Measurements from ENCODE around the gene QPRT. TPM values are rescaled to one million over a fixed set of nuclear protein-coding genes. Genes with fewer than 3 reads are reported as not detected.
A peak's percentile ranks its signal among the peaks of the same experiment; 100 is the strongest.
"Not testable (repeated sequence)": the region's sequence is repeated elsewhere in the genome, so short reads cannot be mapped to it uniquely, and the experiment has no call there.

Gene QPRT
- total and polyA plus RNA-seq, 12 donors = 48.8 to 325 (median 130) TPM

DNA sequence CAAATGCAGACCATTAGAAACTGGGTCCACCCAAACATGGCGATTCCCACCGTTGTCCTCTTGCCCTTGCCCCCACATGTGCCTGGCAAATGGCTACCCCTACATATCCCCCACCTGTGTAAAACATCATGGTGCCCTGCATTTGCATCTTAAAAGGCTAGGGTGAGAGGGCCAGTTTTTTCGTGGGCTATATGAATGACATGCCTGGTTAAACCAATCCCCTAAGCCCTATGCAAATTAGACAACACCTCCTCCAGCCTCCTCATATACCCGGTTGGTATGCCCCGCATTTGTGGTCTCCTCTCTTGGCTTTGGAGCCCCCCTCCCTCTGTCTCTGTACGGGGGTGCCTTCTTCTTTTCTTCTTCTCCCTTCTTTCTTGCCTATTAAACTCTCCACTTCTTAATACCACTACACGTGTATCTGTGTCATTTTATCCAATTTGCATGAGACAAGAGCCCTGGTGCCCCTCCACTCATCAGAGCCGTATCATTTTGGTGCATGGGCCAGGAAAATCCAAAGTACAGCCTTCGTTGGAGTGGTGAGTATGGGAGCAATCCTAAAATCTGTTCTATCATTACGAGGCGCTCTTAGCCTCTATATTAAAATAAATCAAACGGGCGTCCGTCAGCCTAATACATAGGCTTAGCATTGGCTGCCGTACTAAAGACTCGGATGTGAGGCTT, 30.1 kb downstream of the QPRT start:
- Histone ChIP-seq H3K4me1 (replicated peaks in 1 of 2) (peaks cover 0 to 6% of the 10 kb centered on the region in 2 donors), H3K4me3 (no peak overlapping the region), H3K27ac (no peak overlapping the region), H3K27me3 (no peaks in the 10 kb centered on the region), H3K36me3 (replicated peaks in 1 of 2) (no peaks in the 10 kb centered on the region), H3K9me3 (replicated peaks in 1 of 3) (no peaks in the 10 kb centered on the region)
- DNase-seq = no peak
- intact Hi-C loops (cut with DNase I) = loop anchor here in 1 of 2 donors (10.0 kb wide), 1 partner anchor 316 kb away; the partner anchor contains the start of gene C16orf92
- WGBS, 4 donors = 68 to 77% (median 75%) methylated on average over 16 of the region's 16 CpGs
- no peak for TF ChIP-seq POLR2A (IDR thresholded peaks at IDR 0.05)
- TF ChIP-seq, protein P1, sequence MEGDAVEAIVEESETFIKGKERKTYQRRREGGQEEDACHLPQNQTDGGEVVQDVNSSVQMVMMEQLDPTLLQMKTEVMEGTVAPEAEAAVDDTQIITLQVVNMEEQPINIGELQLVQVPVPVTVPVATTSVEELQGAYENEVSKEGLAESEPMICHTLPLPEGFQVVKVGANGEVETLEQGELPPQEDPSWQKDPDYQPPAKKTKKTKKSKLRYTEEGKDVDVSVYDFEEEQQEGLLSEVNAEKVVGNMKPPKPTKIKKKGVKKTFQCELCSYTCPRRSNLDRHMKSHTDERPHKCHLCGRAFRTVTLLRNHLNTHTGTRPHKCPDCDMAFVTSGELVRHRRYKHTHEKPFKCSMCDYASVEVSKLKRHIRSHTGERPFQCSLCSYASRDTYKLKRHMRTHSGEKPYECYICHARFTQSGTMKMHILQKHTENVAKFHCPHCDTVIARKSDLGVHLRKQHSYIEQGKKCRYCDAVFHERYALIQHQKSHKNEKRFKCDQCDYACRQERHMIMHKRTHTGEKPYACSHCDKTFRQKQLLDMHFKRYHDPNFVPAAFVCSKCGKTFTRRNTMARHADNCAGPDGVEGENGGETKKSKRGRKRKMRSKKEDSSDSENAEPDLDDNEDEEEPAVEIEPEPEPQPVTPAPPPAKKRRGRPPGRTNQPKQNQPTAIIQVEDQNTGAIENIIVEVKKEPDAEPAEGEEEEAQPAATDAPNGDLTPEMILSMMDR (IDR thresholded peaks at IDR 0.05) = no peak

DNA sequence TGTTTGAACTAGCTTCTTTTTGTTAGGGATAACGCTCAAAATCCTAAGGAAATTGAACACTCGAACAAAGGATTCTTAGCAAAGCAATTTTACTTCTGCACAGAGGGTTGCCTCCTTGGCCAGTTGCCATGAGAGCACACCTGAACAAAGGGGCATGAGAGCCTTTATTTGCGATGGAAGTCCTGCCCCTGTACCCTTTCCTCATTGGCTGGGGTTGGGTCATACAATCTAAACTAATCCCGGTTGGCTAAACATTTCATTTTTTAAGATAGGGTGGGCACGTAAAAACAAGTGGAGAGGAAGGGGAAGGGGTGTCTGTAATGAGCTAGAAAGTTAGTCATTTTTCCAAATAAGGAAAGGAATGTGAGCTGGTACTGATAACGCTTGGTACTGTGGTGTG, 30.7 kb downstream of the QPRT start:
- not testable (repeated sequence) for H3K27me3 ChIP-seq; H3K4me1 ChIP-seq (replicated peaks in 1 of 2); H3K4me3 ChIP-seq; H3K27ac ChIP-seq; DNase-seq; H3K9me3 ChIP-seq (replicated peaks in 1 of 3); H3K36me3 ChIP-seq (replicated peaks in 1 of 2)
- intact Hi-C loops (cut with DNase I) = loop anchor here in 1 of 2 donors (10.0 kb wide), 1 partner anchor 315 kb away; the partner anchor contains the start of gene C16orf92
- 62 to 75% (median 68%) methylated on average over 6 of the region's 6 CpGs for WGBS, 4 donors

- WGBS, 4 donors = 33 to 38% (median 35%) methylated on average over 17 of the region's 17 CpGs
- no peaks in the 10 kb centered on the region for H3K36me3 ChIP-seq (replicated peaks in 1 of 2)
- no peak overlapping the region for H3K4me3 ChIP-seq
- TF ChIP-seq, protein P1 (IDR thresholded peaks at IDR 0.05) = peak; percentile 51 to 76 (median 70)
- no peak for TF ChIP-seq POLR2A (IDR thresholded peaks at IDR 0.05)
- intact Hi-C loops (cut with DNase I) = no loop called here
- peak overlapping the region in 1 of 5 donors; percentile 3 for H3K27ac ChIP-seq
- H3K9me3 ChIP-seq (replicated peaks in 1 of 3) = no peaks in the 10 kb centered on the region
- H3K27me3 ChIP-seq = no peaks in the 10 kb centered on the region
- H3K4me1 ChIP-seq (replicated peaks in 1 of 2) = peaks cover 0 to 6% of the 10 kb centered on the region in 2 donors
- peak in 5 of 7 donors; percentile 38 to 59 (median 42) for DNase-seq
Measured at GRCh38 chr16:29710227-29711219, 31.5 kb downstream of the QPRT start.

DNA sequence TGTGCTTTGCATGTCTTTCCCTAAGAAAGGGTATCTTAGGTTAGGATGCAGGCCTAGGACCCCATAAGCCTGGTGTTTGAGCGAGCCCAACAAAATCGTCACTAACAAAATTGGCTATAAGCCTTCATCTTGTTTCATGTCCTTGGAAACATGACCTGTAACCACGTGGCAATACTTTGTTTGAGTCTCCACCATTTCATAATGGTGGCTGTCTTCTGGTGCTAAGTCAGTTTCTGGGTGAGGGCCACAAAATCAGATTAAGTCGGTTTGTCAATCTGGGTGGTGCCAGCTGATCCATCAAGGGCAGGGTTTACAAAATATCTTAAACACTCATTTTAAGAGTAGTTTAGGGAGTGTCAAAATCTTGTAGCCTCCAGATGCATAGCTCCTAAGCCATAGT, 33.8 kb downstream of the QPRT start:
- Histone ChIP-seq H3K9me3 (replicated peaks in 1 of 3) (no peaks in the 10 kb centered on the region), H3K4me3 (no peak overlapping the region), H3K4me1 (replicated peaks in 1 of 2) (peaks cover 0 to 6% of the 10 kb centered on the region in 2 donors), H3K27me3 (no peaks in the 10 kb centered on the region), H3K27ac (no peak overlapping the region), H3K36me3 (replicated peaks in 1 of 2) (no peaks in the 10 kb centered on the region)
- no peak for DNase-seq
- 50 to 72% (median 61%) methylated on average over 4 of the region's 4 CpGs for WGBS, 4 donors
- TF ChIP-seq POLR2A (IDR thresholded peaks at IDR 0.05) = no peak
- TF ChIP-seq, protein P1 (IDR thresholded peaks at IDR 0.05) = no peak
- intact Hi-C loops (cut with DNase I) = no loop called here

Measured in adrenal gland (tissue), 12 donors.